ENCODE results near the gene CMTM5. TPM values are rescaled to one million over a fixed set of nuclear protein-coding genes. Genes with fewer than 3 reads are reported as not detected.

Gene CMTM5
- total RNA-seq, 8 experiments from 2014 or later: 0.05 to 2.0 (median 0.40) TPM; not detected in 1

- Histone ChIP-seq H3K4me3 (no peak overlapping the region), H3K27ac (no peak overlapping the region), H3K4me1 (replicated peaks in 1 of 2) (no peaks in the 10 kb centered on the region)
- 10 to 100% (median 81%) methylated on average over 2 to 4 of the region's 15 CpGs; no CpG with 5 or more reads in 4 of the 10 experiments for WGBS, 10 experiments
- ATAC-seq (replicated peaks in 6 of 8): no peak
- in situ Hi-C loops (cut with MboI; ENCODE audit: low pct_unique_long_range_greater_than_20kb in 2 of 9, low sequenced_read_pairs in 9 of 9, unreplicated experiment in 9 of 9): no loop called here
Observed at GRCh38 chr14:23406725-23407355, 30.0 kb downstream of the CMTM5 start.

GRCh38 chr14:23407516-23408306, 30.9 kb downstream of the CMTM5 start, which contains the start of gene MYH6:
Gene MYH6, minus strand, starts transcription at chr14:23408273. Its CDS starts 1,050 bp downstream, at chr14:23407223.
- no peaks in the 10 kb centered on the region for H3K4me1 ChIP-seq (replicated peaks in 1 of 2)
- WGBS, 10 experiments: 31 to 89% (median 70%) methylated on average over 2 to 11 of the region's 15 CpGs
- no peak within 1 kb of the TSS for H3K4me3 ChIP-seq
- no peak within 1 kb of the TSS for H3K27ac ChIP-seq
- in situ Hi-C loops (cut with MboI; ENCODE audit: low pct_unique_long_range_greater_than_20kb in 2 of 9, low sequenced_read_pairs in 9 of 9, unreplicated experiment in 9 of 9): no loop called here
- no peak for ATAC-seq (replicated peaks in 6 of 8)

- 0 to 85% (median 44%) methylated on average over 1 to 4 of the region's 5 CpGs; no CpG with 5 or more reads in 7 of the 10 experiments for WGBS, 10 experiments
- in situ Hi-C loops (cut with MboI; ENCODE audit: low pct_unique_long_range_greater_than_20kb in 2 of 9, low sequenced_read_pairs in 9 of 9, unreplicated experiment in 9 of 9): no loop called here
- H3K27ac ChIP-seq: no peak overlapping the region
- H3K4me3 ChIP-seq: no peak overlapping the region
- no peaks in the 10 kb centered on the region for H3K4me1 ChIP-seq (replicated peaks in 1 of 2)
- ATAC-seq (replicated peaks in 6 of 8): no peak
Observed at GRCh38 chr14:23408307-23408630, 31.4 kb downstream of the CMTM5 start.

- H3K4me1 ChIP-seq (replicated peaks in 1 of 2): no peaks in the 10 kb centered on the region
- no peak overlapping the region for H3K27ac ChIP-seq
- whole genome bisulfite sequencing, 10 experiments: 83% methylated on average over 1 of the region's 2 CpGs; no CpG with 5 or more reads in 9 of the 10 experiments
- no peak for ATAC-seq (replicated peaks in 6 of 8)
- in situ Hi-C loops (cut with MboI; ENCODE audit: low pct_unique_long_range_greater_than_20kb in 2 of 9, low sequenced_read_pairs in 9 of 9, unreplicated experiment in 9 of 9): no loop called here
- H3K4me3 ChIP-seq: no peak overlapping the region
Observed at GRCh38 chr14:23409475-23409874, 32.6 kb downstream of the CMTM5 start.

GRCh38 chr14:23409966-23410635, 33.3 kb downstream of the CMTM5 start:
- no peak overlapping the region for H3K27ac ChIP-seq
- no peak overlapping the region for H3K4me3 ChIP-seq
- ATAC-seq (replicated peaks in 6 of 8): no peak
- in situ Hi-C loops (cut with MboI; ENCODE audit: low pct_unique_long_range_greater_than_20kb in 2 of 9, low sequenced_read_pairs in 9 of 9, unreplicated experiment in 9 of 9): no loop called here
- WGBS, 10 experiments: 0 to 83% (median 70%) methylated on average over 1 to 10 of the region's 14 CpGs; no CpG with 5 or more reads in 6 of the 10 experiments
- H3K4me1 ChIP-seq (replicated peaks in 1 of 2): no peaks in the 10 kb centered on the region

- Histone ChIP-seq H3K4me1 (replicated peaks in 1 of 2) (no peaks in the 10 kb centered on the region), H3K27ac (no peak overlapping the region), H3K4me3 (no peak overlapping the region)
- 60 to 100% (median 85%) methylated on average over 1 to 7 of the region's 14 CpGs; no CpG with 5 or more reads in 5 of the 10 experiments for WGBS, 10 experiments
- in situ Hi-C loops (cut with MboI; ENCODE audit: low pct_unique_long_range_greater_than_20kb in 2 of 9, low sequenced_read_pairs in 9 of 9, unreplicated experiment in 9 of 9): no loop called here
- no peak for ATAC-seq (replicated peaks in 6 of 8)
Observed at GRCh38 chr14:23411563-23412525, 35.0 kb downstream of the CMTM5 start.

GRCh38 chr14:23413681-23414080, 36.8 kb downstream of the CMTM5 start:
- Histone ChIP-seq H3K4me1 (replicated peaks in 1 of 2) (no peaks in the 10 kb centered on the region), H3K27ac (no peak overlapping the region), H3K4me3 (no peak overlapping the region)
- 71 to 93% (median 85%) methylated on average over 1 to 11 of the region's 16 CpGs; no CpG with 5 or more reads in 4 of the 10 experiments for WGBS, 10 experiments
- in situ Hi-C loops (cut with MboI; ENCODE audit: low pct_unique_long_range_greater_than_20kb in 2 of 9, low sequenced_read_pairs in 9 of 9, unreplicated experiment in 9 of 9): no loop called here
- ATAC-seq (replicated peaks in 6 of 8): no peak

DNA sequence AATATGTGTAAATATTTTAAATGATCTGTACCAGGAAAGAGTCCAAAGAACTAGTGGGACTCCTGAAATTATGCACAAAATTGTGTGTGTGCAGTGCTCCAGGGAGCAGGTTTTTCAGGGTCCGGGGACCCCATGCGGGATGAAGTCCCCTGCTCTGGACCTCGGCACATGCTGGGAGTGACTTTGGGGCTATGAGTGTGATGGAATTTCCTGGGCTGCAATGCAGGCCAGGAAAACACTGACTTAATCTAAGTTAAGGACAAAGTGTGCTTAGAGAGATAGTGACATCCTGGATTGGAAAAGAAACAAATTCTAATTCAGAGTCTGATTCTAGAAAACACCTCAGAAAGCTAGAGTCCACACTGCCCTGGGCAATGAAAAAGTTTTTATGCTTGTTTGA, 37.4 kb downstream of the CMTM5 start:
- H3K4me3 ChIP-seq: no peak overlapping the region
- no peak for ATAC-seq (replicated peaks in 6 of 8)
- in situ Hi-C loops (cut with MboI; ENCODE audit: low pct_unique_long_range_greater_than_20kb in 2 of 9, low sequenced_read_pairs in 9 of 9, unreplicated experiment in 9 of 9): no loop called here
- no peak overlapping the region for H3K27ac ChIP-seq
- WGBS, 10 experiments: 28 to 82% (median 67%) methylated on average over 1 to 3 of the region's 3 CpGs; no CpG with 5 or more reads in 5 of the 10 experiments
- H3K4me1 ChIP-seq (replicated peaks in 1 of 2): no peaks in the 10 kb centered on the region

DNA sequence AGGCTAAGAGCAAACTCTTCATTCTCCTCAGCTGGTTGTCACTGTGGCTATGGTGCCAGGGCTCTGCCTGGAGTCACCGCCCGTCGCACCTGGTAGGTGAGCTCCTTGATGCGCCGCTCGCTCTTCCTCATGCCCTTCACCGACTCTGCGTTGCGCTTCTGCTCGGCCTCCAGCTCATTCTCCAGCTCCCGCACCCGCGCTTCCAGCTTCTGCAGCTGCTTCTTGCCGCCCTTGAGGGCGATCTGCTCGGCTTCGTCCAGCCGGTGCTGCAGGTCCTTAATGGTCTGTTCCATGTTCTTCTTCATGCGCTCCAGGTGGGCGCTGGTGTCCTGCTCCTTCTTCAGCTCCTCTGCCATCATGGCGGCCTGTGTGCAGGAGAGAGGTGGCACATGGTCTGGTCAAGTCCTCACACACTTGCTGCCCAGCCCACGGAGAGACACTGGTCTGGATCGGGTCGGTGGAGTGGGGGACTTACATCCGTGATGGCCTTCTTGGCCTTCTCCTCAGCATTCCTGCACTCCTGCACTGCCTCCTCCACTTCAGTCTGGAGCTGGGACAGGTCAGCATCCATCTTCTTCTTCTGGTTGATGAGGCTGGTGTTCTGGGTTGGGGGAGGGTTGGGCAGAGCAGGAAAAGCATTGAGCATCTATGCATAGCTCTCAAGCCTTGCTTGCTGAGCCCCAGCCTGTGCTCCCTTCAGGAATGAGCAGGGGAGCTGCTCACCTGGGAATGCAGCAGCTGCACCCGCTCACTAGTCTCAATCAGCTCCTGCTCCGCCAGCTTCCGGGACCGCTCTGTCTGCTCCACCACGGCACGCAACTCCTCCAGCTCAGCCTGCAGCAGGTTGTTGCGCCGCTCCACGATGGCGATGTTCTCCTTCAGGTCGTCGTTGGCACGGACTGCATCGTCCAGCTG, 38.3 kb downstream of the CMTM5 start:
- Histone ChIP-seq H3K4me3 (no peak overlapping the region), H3K4me1 (replicated peaks in 1 of 2) (no peaks in the 10 kb centered on the region), H3K27ac (no peak overlapping the region)
- in situ Hi-C loops (cut with MboI; ENCODE audit: low pct_unique_long_range_greater_than_20kb in 2 of 9, low sequenced_read_pairs in 9 of 9, unreplicated experiment in 9 of 9): no loop called here
- 60 to 95% (median 82%) methylated on average over 1 to 8 of the region's 39 CpGs; no CpG with 5 or more reads in 4 of the 10 experiments for WGBS, 10 experiments
- ATAC-seq (replicated peaks in 6 of 8): no peak

DNA sequence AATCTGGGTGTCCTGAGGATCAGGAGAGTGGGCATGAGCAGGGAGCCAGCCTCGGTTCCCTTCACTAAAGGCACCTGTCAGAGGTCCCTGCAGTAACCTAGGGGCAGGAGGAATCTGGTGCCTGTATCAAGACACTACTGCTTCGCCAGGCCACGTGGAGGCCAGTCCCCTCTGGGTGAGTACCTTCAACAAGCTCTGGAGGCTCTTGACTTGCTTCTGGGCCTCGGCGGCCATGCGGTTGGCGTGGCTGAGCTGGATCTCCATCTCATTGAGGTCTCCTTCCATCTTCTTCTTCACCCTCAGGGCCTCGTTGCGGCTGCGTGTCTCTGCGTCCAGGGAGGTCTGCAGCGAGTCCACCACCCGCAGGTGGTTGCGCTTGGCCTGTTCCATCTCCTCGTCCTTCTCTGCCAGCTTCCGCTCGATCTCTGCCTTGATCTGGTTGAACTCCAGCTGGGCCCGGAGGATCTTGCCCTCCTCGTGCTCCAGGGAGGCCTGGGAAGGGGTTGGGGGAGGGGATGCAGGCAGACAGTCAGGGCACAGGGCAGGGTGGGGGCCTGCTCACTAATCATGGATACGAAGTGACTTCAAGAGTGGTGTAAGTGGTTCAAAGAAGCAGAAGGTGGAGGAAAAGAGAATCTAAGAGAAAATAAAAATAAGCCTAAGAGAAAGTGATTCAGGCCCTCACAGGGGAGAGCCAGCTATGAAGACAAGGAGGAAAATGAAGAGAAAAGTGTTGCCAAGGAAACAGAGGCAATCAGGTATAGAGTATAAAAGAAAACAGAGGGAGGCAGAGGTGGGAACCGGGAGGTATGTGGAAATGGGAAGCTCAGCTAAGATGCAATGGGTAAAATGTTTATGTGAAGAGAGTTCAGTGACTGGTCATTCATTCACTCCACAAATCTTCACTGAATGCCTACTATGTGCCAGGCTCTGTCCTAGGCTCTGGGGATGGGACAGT, 39.3 kb downstream of the CMTM5 start:
- Histone ChIP-seq H3K4me3 (no peak overlapping the region), H3K27ac (no peak overlapping the region), H3K4me1 (replicated peaks in 1 of 2) (no peaks in the 10 kb centered on the region)
- WGBS, 10 experiments: 0 to 100% (median 50%) methylated on average over 1 to 3 of the region's 21 CpGs; no CpG with 5 or more reads in 1 of the 10 experiments
- in situ Hi-C loops (cut with MboI; ENCODE audit: low pct_unique_long_range_greater_than_20kb in 2 of 9, low sequenced_read_pairs in 9 of 9, unreplicated experiment in 9 of 9): no loop called here
- ATAC-seq (replicated peaks in 6 of 8): no peak

GRCh38 chr14:23416801-23417200, 40.0 kb downstream of the CMTM5 start:
- no peaks in the 10 kb centered on the region for H3K4me1 ChIP-seq (replicated peaks in 1 of 2)
- in situ Hi-C loops (cut with MboI; ENCODE audit: low pct_unique_long_range_greater_than_20kb in 2 of 9, low sequenced_read_pairs in 9 of 9, unreplicated experiment in 9 of 9): no loop called here
- H3K4me3 ChIP-seq: no peak overlapping the region
- WGBS, 10 experiments: 0 to 71% (median 63%) methylated on average over 1 to 7 of the region's 11 CpGs; no CpG with 5 or more reads in 7 of the 10 experiments
- no peak overlapping the region for H3K27ac ChIP-seq
- no peak for ATAC-seq (replicated peaks in 6 of 8)

Data from motor neuron (in vitro differentiated cells).